ENCODE results near the gene STAT5B.

The STAT5B gene

GRCh38 chr17:42284566-42284965, 8.4 kb upstream of the STAT5B start:
- DNase-seq: no peak

GRCh38 chr17:42284024-42284369, 7.8 kb upstream of the STAT5B start:
- DNase-seq: no peak

GRCh38 chr17:42283241-42284023, 7.2 kb upstream of the STAT5B start:
- no peak for DNase-seq

- no peak for DNase-seq
Observed at GRCh38 chr17:42282478-42283080, 6.4 kb upstream of the STAT5B start.

GRCh38 chr17:42281571-42282096, 5.4 kb upstream of the STAT5B start:
- no peak for DNase-seq

GRCh38 chr17:42279776-42280630, 3.8 kb upstream of the STAT5B start:
- DNase-seq: no peak

GRCh38 chr17:42277342-42277712, 1.1 kb upstream of the STAT5B start:
- no peak for DNase-seq

- DNase-seq: peak in 1 of 5 experiments; percentile 31
Observed at GRCh38 chr17:42276609-42277341, 584 bp upstream of the STAT5B start.

GRCh38 chr17:42275527-42276358, 448 bp downstream of the STAT5B start:
- DNase-seq: peak in 3 of 5 experiments; percentile 35 to 56 (median 39)

- no peak for DNase-seq
Observed at GRCh38 chr17:42274812-42275526, 1.2 kb downstream of the STAT5B start.

- DNase-seq: no peak
Observed at GRCh38 chr17:42274253-42274542, 2.0 kb downstream of the STAT5B start.

- DNase-seq: peak in 1 of 5 experiments; percentile 41
Observed at GRCh38 chr17:42273474-42274252, 2.5 kb downstream of the STAT5B start.

GRCh38 chr17:42272162-42272907, 3.9 kb downstream of the STAT5B start:
- peak in 2 of 5 experiments; percentile 59 to 65 for DNase-seq

- no peak for DNase-seq
Observed at GRCh38 chr17:42271779-42272035, 4.5 kb downstream of the STAT5B start.

GRCh38 chr17:42271006-42271778, 5.0 kb downstream of the STAT5B start:
- no peak for DNase-seq

GRCh38 chr17:42270596-42270995, 5.6 kb downstream of the STAT5B start:
- DNase-seq: no peak

- DNase-seq: no peak
Observed at GRCh38 chr17:42270170-42270535, 6.0 kb downstream of the STAT5B start.

GRCh38 chr17:42268236-42268635, 8.0 kb downstream of the STAT5B start:
- no peak for DNase-seq
